HFF-Myc (cell line): ENCODE measurements around the gene CELA3A.
"Not testable (repeated sequence)": the region's sequence is repeated elsewhere in the genome, so short reads cannot be mapped to it uniquely, and the experiment has no call there.

ENCODE experiments used
- DNase-seq: peaks from one replicate; pipeline ENCODE4 v3.0.0-alpha.2; 2011; ENCODE audit warnings: low read depth; ENCODE audit errors: extremely low read depth
- H3K4me3 ChIP-seq: replicated peaks from 2 replicates; pipeline ENCODE4 v1.5.1; 2011; ENCODE audit warnings: low read depth, mild to moderate bottlenecking, control low read depth, low read length
- TF ChIP-seq, protein P1 (sequence below): IDR thresholded peaks from 2 replicates; pipeline ENCODE4 v1.5.1; 2012; ENCODE audit warnings: mild to moderate bottlenecking, low read depth, low read length, control low read depth; ENCODE audit errors: missing control alignments

CELA3A gene

DNA sequence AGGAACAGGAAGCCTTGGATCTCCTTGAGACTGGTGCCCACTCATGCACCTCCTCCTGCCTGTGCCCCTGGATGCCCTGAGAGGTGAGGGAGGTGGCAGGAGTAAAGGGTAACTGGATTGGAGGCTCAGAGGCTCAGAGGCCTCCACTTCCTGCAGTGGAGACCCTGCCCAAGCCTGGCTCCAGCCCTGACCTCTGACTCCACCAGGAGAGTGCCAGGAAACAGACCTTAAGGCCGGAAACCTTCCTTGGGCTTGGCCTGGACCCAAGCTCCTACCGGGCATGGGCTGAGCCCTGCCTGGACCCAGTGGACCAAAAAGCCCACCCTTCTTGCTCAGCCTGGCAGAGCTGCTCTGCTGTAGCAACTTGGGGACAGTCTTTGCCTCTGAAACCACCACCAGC lies 39.7 kb upstream of the CELA3A start:
- TF ChIP-seq, protein P1, sequence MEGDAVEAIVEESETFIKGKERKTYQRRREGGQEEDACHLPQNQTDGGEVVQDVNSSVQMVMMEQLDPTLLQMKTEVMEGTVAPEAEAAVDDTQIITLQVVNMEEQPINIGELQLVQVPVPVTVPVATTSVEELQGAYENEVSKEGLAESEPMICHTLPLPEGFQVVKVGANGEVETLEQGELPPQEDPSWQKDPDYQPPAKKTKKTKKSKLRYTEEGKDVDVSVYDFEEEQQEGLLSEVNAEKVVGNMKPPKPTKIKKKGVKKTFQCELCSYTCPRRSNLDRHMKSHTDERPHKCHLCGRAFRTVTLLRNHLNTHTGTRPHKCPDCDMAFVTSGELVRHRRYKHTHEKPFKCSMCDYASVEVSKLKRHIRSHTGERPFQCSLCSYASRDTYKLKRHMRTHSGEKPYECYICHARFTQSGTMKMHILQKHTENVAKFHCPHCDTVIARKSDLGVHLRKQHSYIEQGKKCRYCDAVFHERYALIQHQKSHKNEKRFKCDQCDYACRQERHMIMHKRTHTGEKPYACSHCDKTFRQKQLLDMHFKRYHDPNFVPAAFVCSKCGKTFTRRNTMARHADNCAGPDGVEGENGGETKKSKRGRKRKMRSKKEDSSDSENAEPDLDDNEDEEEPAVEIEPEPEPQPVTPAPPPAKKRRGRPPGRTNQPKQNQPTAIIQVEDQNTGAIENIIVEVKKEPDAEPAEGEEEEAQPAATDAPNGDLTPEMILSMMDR = no peak
- DNase-seq = no peak
- no peak overlapping the region for H3K4me3 ChIP-seq

DNA sequence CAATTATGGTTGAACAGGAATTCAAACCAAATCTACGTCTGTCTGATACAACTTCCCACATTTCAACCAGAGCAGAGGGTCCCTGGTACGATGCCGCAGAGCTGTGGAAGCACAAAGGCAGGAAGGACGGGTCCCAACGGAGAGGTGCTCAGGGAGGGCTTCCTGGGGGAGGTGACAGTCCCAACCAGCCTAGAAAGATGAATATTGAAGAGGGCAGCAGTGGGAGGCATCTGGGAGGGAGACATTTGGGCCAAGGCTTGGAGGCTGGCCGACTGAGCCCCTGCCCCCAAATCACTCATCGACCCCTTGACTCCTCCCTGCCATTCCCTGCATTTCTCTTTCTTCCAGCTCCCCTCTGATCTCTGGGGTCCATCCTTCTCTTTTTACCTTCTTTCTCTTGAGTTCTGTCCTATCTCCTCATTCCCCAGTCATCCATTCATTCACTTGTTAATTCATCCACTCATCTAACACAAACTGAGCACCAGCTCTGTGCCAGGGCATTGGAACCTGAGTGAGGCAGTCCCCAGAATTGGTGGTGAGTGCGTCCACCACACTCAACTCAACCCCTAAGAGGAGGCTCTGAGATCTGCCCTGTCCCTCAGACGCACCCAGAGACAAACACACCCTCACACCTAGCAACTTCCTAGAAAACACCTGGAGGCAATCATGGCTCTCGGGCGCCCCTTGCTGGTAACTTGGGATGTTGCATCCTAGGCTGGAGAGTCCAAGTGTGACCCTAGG lies 37.8 kb upstream of the CELA3A start:
- TF ChIP-seq, protein P1 = peak; percentile 94
- H3K4me3 ChIP-seq = no peak overlapping the region
- no peak for DNase-seq

DNA sequence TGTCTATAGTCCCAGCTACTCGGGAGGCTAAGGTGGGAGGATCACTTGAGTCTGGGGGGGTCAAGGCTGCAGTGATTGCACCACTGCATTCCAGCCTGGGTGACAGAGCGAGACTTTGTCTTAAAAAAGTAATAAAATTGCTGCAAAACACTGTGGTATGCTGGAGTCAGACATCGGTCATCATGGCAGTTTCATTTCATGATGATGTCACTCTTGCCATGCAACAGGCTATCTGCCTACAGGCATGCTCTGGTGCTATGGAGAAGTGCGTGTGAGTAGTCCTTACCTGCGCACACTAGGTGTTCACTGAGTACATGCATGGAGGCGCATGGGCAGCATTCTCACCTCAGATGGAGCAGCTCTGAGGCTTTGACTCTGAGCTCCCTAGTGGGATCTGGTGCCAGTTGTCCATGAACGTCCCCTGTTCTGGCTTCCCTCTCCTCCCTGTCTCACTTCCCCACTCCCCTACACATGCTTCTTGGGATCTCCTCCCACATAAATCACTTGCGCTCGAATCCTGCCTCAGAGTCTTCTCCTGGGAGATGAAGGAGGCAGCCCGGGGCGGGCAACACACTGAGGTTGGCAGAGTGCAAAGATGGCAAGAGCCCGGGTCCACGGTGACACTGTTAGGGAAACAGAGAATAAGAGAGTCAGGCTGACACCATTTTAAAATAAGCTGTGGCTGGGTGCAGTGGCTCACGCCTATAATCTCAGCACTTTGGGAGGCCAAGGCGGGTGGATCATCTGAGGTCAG lies 35.0 kb upstream of the CELA3A start:
- TF ChIP-seq, protein P1 = no peak
- no peak overlapping the region for H3K4me3 ChIP-seq
- no peak for DNase-seq

DNA sequence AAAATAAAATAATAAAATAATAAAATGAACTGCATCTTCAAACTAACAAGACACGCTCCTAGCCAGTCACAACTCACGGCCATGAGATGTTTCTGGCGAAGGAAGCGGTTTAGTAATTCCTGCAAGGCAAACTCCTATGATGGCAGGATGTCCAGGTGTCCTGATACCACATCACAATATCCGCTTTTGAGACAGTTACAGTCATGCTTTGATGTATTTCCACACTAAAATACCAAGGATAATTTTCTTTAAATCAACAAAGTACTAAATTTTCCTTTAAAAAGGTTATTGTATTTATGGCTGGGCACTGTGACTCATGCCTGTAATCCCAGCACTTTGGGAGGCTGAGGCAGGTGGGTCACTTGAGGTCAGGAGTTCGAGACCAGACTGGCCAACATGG lies 34.2 kb upstream of the CELA3A start:
- not testable (repeated sequence) for DNase-seq, H3K4me3 ChIP-seq

DNA sequence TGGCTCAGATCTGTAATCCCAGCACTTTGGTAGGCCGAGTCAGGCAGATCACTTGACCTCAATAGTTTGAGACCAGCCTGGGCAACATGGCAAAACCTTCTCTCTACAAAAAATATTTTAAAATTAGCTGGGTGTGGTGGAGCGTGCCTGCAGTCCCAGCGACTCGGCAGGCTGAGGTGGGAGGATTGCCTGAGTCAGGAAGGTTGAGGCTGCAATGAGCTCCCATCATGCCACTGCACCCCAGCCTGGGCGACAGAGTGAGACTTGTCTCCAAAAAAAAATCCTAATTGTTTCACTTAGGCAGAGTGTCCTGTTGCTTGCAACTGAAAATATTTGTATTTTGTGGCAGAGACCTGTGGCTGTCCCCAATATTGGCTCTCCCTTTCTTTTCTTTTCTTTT lies 32.4 kb upstream of the CELA3A start:
- not testable (repeated sequence) for DNase-seq

DNA sequence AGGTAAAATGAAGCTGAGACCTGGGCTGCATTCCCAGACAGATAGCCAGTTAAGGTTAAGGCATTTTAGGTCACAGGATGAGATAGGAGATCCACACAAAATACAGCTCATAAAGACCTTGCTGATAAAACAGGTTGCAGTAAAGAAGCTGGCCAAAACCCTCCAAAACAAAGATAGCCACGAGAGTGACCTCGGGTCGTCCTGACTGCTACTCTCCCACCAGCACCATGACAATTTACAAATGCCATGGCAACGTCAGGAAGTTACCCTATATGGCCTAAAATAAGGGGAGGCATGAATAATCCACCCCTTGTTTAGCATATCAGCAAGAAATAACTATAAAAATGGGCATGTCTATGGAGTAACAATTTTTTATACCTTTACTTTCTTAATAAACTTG lies 30.9 kb upstream of the CELA3A start:
- DNase-seq, H3K4me3 ChIP-seq: not testable (repeated sequence)

More for the DNA sequence above, 32.4 kb upstream of the CELA3A start:
- not testable (repeated sequence) for H3K4me3 ChIP-seq

DNA sequence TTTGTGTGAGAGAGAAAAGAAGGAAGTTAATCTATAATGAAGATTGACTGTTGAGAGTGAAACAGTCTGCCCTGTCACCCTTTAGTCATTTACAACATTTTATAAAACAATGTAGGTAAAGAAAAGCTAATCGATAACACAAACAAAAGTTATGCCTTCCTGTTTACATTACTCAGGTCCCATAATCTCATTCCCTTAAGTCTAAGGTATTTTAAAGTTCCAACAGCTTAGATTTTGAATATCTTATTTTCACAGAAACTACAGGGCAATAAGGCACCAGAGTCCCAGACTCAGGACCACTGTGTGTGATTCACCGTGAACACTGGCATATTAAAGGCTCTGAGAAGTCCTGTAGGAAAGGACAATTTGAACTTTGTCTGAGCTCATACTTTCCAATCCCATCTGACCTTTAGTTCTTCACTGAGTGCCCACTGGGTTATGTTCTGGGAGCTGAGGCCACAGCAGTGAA lies 28.4 kb upstream of the CELA3A start:
- not testable (repeated sequence) for DNase-seq, H3K4me3 ChIP-seq

DNA sequence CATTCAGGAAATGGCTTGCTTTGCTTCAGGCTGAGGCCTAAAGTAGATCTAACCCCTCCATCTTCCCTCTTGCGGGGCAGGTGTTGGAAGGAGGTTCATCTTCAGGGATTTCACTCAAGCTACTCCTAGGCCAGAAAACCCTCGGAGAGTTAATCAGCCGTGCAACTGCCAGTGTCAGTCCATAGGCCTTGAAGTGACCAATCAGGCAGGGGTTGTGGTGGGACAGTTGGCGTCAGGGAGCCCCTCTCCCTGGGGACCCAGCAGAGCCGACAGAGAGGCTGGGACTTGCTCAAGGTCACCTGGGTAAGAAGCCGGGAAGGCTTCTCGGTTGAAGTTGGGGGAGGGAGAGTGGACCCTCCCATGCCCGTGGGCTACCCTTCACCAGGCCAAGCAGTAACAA lies 27.5 kb upstream of the CELA3A start:
- DNase-seq, H3K4me3 ChIP-seq: not testable (repeated sequence)

DNA sequence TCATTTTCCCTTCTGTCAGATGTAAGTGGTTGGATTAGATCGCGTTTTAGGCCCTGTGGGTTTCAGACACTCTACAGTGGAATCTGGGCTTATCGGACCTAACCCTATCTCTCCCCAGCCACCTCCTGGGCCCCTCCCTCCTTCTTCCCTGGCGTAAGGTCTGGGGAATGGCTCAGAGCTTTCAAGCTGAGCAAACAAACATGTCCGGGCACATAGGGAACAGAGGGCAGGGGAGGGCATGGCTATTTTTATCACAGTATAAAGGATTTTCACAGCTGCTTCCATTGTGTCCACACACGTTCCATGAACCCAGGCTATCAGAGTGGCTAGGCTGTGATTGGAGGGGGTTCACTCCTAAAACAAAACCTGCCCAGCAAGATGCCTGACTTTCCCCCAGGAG lies 26.8 kb upstream of the CELA3A start:
- not testable (repeated sequence) for DNase-seq, H3K4me3 ChIP-seq

DNA sequence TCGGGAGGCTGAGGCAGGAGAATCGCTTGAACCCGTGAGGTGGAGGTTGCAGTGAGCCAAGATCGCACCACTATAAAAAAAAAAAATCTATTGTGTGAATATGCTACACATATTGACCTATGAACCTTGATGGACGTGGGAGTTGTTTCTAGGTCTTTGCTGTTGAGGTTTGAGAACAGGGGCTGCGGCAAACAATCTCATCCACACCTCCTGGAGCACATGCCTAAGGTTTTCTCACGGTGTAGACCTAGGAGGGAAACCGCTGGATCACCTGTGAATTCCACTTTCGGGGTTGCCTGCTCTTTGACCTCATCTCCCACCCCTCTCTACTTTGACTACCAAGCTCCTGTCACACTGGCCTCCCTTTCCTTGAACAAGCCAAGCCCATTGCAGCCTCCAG lies 26.2 kb upstream of the CELA3A start:
- H3K4me3 ChIP-seq, DNase-seq: not testable (repeated sequence)

DNA sequence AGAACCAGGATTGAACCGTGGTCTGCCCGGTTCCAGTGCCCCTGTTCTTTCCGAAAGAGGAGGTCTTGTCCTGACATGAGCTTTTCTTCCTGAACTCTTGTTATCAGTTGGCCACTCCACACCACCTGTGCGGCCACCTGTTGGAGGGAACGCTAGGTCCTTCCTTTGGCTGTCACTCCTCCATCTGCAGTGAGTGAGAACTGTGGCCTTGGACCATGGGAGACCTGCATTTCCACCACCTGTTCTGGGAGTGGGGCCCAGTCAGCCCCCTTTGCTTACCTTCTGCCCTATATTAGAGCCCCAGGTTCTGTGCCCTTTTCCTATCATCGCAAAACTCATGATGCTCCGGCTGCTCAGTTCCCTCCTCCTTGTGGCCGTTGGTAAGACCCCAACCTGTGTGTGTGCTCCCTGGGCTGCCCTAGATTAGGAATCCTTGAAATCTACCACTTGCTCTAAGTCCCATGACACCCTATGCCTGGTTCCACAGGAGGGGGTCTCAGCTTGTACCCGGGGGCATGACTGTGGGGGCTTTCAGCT lies 24.7 kb upstream of the CELA3A start, which contains the start of gene CELA3B:
Gene CELA3B, plus strand, starts transcription at position 320 of the 537 bp plus-strand sequence. Its CDS starts 18 bp downstream, at position 338.
- not testable (repeated sequence) for DNase-seq, H3K4me3 ChIP-seq

DNA sequence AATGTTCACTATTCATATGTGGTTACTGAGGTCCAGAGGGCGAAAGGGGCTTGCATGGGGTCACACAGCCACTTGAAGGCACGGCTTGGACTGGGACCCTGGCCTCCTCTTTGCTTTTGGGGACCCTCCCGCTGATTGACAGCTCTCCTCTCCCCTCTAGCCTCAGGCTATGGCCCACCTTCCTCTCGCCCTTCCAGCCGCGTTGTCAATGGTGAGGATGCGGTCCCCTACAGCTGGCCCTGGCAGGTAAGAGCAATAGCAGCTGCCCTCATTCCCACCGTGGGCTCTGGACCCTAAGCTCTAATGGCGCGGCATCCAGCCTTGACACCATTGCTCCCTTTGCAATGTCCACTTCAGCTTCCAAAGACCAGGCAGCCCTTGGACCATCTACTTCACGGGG lies 23.2 kb upstream of the CELA3A start:
- not testable (repeated sequence) for H3K4me3 ChIP-seq, DNase-seq

DNA sequence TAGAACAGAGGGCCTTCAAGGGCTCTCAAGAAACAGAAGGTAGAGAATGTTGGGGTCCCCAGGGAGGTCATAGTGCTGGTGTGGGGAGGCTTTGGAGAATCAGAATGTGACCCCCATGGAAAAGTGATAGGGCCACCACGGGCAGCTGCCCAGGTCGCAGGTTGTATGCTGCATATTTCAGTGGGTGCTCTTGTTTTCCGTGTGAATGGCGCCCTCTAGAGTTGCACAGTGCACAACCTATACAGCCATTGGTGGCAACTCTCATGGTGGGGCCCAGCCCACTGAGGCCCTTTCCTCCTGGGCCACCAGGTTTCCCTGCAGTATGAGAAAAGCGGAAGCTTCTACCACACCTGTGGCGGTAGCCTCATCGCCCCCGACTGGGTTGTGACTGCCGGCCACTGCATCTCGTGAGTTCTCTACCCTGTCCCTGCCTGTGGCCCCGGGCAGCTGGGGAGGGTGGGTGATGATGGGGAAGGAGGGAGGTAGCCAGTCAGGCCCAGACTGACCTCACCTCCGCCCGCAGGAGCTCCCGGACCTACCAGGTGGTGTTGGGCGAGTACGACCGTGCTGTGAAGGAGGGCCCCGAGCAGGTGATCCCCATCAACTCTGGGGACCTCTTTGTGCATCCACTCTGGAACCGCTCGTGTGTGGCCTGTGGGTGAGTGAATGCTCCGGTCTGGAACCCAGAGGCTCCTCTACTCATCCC lies 20.8 kb upstream of the CELA3A start:
- H3K4me3 ChIP-seq, DNase-seq: not testable (repeated sequence)

DNA sequence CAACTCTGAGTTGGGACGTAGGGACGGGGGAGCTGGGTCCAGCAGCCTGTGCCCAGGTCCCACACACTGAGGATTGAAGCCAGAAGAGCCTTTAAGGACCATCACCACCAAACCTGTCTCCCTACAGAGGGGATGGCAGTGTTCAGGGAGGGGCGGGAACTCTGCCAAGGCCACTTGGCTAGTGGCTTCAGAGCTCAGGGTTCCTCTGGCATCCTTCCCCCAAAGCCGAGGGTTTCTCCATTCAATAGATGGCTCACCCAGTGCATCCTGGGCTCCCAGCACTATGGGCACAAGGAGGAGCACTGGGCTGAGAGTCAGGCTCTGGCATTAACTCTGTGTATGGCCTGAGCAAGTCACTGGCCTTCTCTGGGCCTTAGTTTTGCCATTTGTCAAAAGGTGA lies 20.2 kb upstream of the CELA3A start:
- not testable (repeated sequence) for H3K4me3 ChIP-seq, DNase-seq
